Measurements from ENCODE around the gene FAM25A.
"Not testable (repeated sequence)": the region's sequence is repeated elsewhere in the genome, so short reads cannot be mapped to it uniquely, and the experiment has no call there.

The FAM25A gene

DNA sequence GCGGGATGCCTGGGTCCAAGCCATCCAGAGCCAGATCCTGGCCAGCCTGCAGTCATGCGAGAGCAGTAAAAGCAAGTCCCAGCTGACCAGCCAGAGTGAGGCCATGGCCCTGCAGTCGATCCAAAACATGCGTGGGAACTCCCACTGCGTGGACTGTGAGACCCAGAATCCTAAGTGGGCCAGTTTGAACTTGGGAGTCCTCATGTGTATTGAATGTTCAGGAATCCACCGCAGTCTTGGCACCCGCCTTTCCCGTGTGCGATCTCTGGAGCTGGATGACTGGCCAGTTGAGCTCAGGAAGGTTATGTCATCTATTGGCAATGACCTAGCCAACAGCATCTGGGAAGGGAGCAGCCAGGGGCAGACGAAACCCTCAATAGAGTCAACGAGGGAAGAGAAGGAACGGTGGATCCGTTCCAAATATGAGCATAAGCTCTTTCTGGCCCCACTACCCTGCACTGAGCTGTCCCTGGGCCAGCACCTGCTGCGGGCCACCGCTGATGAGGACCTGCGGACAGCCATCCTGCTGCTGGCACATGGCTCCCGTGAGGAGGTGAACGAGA, 10.9 kb upstream of the FAM25A start:
- not testable (repeated sequence) for DNase-seq

DNA sequence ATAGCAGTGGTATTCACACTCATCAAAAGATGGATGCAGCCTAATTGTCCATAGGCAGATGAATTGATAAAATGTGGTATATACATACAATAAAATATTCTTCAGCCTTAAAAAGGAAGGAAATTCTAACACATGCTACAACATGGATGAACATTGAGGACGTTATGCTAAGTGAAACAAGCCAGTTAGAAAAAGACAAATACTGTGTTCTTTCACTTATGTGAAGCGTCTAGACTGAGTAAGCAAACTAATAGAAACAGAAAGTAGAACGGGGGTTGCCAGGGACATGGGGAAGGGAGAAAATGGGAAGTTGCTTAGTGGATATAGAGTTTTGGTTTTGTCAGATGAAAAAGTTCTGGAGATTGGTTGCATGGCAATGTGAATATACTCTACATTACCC, 6.6 kb upstream of the FAM25A start:
- not testable (repeated sequence) for DNase-seq

DNA sequence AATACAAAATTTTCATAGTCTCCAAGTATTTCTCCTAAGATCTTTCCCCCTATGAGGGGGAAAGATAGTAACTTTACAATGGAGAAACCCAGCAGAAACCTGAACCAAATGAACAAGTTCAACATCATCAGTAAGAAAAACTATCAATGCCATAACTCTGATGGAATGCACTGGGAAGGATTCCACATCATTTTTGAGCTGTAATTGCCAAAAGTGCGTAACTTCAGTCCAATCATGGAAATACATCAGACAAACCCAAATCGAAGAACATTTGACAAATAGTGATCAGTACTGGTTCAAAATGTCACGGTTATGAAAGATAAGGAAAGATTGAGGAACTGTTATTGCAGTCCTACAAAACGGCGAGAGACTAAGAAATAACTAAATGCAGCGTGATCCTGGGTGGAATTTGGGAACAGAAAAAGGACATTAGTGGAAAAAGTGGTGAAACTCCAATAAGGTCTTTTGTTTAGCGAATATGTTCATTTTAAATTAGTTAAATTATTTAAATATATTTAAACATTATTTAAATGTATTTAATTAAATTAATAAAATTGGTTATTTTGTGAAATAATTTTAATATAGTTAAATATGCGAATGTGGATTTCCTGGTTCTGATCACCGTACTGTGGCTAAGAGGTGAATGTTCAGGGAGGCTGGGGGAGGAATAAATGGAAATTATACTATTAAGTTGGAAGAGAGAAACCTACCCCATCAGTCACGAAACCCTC, 4.9 kb upstream of the FAM25A start:
- not testable (repeated sequence) for DNase-seq

DNA sequence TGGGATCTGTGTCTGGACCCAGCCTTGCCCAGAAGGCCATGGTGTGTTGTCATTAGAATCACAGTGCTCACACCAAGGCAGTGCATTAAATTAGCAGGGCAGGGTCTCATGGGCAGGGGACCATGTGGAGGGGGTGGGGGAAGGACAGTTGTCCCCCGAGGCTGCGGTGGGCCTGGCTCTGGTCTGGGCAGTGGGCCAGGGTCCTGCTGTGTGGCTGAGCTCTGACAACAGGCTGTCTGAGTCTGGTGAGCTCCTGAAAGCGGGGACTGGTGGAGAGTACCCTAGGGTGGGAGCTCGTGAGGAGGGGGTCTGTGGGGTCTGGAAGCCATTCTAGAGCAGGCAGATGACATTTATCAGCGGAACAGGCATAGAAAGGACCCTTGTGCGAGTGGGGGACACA, 2.0 kb upstream of the FAM25A start:
- not testable (repeated sequence) for DNase-seq

DNA sequence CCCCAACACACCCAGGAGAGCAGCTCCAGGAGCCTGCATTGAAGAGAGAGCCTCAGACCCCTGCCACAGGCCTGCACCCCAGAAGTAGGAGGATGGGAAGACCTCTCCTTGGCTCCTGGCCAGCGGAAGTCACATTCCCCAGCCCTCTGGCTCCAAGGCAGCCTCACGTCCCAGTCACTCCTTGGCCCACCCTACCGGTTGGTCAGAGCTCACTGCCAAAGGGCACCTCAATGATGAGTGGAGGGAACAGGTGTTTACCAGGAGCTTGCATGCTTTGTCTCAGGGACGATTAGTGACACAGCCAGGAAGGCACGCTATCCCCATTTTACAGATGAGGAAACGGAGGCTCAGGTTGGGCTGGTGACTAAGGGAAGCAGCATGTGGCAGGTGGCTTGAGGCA, 1.0 kb upstream of the FAM25A start:
- not testable (repeated sequence) for DNase-seq

DNA sequence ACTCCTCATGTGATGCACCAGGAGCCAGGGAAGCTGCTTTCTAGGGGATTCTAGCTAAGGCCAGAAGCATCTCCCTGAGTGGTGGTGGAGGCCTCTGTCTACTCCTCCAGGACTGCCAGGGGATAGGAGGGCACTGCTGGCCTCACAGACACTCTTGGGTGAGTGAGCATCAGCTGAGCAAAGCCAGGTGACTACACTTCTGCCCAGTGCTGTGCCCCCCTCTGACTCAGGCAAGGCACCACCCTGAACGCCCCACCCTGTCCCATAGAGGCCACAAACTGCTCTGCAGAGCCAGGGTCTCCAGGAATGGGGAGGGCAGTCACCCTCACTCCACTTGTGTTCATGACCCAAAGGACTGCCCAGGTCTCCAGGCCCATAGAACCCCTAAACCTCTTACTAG, 590 bp upstream of the FAM25A start:
- DNase-seq, result not testable (repeated sequence)

DNA sequence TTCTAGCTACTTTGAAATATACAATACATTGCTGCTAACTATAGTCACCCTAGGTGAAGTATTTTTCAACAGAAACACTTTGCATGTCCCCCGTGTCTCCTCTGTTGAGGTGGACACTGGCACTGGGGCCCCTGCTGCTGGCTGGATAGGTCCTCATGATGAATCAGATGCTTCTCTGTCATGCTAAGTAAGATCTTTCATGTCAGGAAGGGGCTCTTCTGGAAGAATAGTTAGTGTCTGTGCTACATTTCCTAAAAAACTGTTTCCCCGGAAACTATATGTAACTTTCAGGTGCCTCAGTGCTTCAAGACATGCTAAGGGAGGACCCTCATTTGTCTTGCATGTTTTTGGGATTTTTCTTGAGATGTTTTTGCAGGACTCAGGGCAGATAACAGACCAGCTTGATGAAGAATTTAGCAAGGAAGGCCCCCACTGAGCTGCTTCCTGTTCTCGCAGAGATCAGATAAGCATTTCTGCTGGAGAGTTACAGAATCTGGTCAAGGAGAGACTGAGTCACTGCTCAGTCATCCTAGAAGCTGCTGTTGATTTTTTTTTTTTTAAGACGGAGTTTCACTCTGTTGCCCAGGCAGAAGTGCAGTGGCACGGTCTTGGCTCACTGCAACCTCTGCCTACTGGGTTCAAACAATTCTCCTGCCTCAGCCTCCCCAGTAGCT, 5.3 kb downstream of the FAM25A start:
- not testable (repeated sequence) for DNase-seq

DNA sequence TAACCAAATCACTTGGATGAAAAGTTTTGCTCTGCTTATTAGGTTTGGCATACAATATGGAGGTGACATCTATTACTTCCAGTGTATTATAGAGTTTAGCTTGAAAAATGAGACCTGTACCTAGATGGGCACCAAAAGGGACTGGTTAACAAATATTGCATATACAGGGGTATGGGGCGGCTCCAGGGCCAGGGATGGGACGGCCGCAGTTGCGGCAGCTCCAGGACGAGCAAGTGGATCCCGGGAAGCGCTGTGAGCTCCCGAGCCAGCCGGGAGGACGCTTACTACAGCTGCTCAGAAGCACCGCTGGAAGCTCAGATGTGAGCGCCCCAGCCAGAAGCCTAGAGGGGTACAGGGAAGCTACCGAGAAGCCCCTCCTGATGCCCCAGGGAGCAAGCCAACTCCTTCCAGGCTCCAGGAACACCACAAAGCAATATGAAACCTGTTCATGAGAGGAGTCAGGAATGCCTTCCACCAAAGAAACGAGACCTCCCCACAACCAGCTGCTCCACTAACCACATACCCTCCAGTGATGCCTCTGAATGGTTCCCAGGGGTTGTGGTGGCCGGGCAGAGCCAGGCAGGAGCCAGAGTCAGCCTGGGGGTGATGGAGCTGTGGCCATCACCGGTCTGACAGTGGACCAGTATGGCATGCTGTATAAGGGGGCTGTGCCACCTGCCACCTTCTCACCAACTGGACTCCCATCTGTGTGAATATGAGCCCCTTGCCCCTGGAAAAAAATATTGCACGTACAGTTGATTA, 6.8 kb downstream of the FAM25A start:
- DNase-seq, result not testable (repeated sequence)

DNA sequence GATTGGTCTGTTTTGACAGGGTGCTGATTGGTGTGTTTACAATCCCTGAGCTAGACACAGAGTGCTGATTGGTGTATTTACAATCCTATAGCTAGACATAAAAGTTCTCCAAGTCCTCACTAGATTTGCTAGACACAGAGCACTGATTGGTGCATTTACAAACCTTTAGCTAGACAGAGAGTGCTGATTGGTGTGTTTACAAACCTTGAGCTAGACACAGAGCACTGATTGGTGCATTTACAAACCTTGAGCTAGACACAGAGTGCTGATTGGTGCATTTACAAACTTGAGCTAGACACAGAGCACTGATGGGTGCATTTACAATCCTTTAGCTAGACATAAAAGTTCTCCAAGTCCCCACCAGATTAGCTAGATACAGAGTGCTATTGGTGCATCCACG, 10.3 kb downstream of the FAM25A start:
- DNase-seq, result not testable (repeated sequence)

DNA sequence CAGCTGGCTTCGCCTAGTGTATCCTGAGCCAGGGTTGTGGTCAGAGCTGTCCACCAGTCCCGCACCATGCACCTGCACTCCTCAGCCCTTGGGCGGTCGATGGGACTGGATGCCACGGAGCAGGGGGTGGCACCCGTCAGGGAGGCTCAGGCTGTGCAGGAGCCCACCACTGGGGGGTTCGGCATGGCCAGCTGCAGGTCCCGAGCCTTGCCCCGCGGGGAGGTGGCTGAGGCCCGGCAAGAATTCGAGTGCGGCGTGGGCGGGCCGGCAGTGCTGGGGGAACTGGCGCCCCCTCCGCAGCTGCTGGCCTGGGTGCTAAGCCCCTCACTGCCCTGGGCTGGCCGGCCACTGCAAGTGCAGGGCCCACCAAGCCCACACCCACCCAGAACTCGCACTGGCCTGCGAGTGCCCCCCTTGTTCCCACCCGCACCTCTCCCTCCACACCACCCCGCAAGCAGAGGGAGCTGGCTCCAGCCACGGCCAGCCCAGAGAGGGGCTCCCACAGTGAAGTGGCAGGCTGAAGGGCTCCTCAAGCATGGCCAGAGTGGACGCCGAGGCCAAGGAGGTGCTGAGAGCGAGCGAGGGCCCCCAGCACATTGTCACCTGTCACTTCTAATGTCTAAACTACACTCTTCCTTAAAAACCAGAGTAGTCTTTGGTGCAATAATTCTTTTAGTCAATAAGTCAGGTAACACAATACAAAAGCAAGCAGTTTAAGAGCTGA, 11.0 kb downstream of the FAM25A start:
- no peak for DNase-seq

DNA sequence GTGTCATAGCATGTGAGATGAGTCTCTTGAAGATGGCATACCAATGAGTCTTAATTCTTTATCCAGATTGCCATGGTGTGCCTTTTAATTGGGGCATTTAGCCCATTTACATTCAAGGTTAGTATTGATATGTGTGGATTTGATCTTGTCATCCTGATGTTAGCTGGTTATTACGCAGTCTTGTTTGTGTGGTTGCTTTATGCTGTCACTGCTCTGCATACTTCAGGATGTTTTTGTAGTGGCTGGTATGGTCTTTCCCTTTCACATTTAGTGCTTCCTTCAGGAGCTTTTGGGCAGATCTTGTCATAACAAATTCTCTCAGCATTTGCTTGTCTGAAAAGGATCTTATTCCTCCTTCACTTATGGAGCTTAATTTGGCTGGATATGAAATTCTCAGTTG, 16.5 kb downstream of the FAM25A start:
- no peak for DNase-seq

DNA sequence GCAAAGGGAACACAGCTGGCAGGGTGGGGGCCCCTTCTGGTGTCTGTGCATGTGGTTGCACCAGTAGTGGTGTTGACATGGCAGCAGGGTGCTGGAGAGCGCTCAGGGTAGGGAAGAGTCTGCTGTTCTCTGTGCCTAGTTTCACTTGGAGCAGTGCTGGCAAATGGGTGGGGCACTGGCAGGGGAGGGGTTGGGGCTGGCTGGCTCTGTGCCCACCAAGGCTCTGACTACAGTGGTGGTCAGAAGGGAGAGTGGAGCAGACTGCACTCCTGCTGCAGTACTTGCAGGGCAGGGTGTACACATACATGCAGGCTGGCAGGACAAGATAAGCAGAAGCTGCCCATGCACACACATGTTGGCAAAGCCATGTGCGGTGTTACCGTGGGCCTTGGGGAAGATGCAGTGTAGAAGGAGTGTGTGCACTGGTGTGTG, 18.2 kb downstream of the FAM25A start:
- DNase-seq, result peak in 1 of 58 donors; percentile 6

DNA sequence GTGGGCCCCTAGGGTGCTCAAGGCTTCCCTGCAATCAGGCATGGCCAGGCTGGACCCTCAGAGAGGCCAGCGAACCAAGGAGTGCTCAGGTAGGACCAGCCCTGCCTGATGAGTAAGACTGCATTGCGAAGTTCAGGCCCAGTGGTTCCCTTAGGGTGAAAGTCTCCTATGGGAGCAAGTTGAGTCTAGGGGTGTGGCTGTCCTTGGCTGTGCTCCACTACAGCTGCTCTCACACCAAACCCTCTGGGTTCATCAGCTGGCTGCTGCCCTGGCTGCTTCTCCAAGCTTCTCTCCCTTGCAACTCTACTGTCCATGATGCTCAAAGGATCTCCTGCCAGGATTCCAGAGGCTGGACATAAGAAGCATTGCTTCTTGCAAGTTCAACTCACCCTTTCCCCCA, 18.7 kb downstream of the FAM25A start:
- no peak for DNase-seq

DNA sequence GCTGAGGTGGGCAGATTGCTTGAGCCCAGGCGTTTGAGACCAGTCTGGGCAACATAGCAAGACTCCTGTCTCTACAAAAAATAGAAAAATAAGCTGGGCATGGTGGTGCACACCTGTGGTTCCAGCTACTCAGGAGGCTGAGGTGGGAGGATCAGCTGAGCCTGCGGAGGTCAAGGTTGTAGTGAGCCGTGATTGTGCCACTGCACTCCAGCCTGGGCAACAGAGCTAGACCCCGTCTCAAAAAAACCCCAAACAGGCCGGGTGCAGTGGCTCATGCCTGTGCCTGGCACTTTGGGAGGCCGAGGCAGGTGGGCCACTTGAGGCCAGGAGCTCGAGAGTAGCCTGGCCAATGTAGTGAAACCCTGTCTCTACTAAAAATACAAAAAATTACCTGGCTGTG, 23.5 kb downstream of the FAM25A start:
- not testable (repeated sequence) for DNase-seq

DNA sequence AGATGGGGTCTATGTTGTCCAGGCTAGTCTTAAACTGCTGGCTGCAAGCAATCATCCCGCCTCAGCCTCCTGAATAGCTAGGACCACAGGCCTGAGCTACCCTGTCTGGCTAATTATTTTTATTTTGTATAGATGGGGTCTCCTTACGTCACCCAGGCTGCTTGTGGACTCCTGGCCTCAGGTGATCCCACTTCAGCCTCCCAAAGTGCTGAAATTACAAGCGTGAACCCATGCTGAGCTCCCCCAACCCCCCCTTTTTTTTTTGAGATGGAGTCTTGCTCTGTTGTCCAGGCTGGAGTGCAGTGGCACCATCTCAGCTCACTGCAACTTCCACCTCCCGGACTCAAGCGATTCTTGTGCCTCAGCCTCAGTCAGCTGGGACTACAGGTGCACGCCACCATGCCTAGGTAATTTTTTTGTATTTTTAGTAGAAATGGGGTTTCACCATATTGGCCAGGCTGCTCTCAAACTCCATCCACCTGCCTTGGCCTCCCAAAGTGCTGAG, 25.4 kb downstream of the FAM25A start:
- no peak for DNase-seq

DNA sequence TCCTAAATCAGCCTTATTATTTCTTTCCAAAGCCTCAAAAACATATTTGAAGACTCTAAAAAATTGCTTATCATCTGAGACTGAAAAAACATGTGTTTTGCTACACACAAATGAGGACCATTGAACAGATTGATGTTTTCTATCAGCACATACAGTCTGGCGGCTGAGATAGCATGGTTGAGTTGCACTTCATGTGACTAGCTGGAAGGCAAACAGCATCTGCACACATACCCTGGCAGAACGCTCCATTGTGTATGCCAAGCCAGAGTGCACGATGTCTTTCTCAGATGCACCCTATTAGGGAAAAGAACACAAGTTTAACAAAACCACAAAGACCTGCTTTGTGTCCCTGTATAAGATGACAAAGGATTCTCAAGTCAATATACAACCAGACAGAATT, 33.0 kb downstream of the FAM25A start:
- peak in 46 of 58 donors; percentile 1 to 88 (median 52) for DNase-seq

DNA sequence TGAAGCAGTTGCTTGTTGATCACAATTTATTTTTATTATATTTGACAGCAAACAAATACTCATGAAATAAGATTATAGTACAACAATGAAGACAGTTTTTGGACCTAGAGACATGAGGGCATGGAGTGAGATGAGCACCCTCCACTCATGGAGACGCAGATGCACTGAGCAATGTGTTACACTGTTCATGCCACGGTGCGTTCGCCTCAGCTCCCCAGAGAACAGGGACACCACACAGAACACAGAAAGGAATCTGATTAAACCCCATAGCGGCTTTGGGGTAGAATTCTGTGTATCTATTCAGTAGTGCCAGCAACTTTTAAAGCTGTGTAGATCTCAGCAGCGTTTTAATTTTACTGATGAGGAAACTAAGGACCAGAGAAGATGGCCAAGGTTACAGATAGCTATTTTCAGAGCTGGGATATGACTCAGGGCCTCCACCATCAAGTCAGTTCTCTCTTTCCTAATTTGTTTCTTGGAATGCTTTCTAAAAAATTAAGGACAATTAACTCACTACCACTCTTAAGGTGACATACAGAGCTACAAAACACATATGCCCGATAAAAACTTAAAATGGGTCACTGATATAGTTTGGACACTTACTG, 33.6 kb downstream of the FAM25A start:
- DNase-seq, result peak in 14 of 58 donors; percentile 6 to 25 (median 15)

DNA sequence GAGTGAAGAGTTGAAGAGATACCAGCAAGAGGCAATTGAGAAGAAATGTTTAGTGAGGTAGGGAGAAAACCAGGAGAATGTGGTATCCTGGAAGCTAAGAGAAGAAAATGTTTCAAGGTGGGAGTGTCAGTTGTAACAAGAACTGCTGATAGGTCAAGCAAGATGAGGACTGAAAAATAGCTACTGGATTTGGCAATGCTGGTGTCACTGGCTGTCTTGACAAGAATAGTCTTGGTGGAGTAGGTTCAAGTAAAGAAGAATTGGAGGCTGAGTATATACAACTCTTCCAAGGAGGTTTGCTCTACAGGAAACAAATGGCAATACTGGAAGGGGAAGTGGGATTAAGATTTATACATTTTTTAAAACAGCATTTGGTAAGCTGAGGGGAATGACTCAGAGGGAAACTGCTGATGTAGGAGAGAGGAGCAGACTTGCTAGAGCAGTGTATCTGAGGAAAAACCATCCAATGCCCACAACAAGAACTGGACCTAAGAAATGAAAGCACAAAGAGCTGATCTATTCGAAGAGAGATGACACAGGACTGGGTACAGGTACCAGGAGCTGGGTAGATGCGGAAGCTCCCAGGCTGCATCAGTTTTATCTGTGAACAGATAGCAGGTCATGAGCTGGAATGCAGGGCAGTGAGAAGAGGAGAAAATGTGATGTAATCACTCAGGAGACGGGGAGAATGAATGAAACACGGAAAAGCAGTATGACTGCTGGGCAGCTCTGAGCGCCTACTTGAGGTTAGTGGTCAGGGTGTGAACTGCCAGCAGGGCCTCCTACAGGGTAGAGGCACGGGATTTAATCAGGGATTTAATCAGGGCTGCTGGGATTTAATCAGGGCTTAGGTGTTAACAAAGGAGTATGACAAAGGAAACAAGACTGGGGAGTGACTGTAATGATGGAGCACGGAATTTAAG, 34.5 kb downstream of the FAM25A start:
- DNase-seq, result peak in 8 of 58 donors; percentile 2 to 43 (median 17)

DNA sequence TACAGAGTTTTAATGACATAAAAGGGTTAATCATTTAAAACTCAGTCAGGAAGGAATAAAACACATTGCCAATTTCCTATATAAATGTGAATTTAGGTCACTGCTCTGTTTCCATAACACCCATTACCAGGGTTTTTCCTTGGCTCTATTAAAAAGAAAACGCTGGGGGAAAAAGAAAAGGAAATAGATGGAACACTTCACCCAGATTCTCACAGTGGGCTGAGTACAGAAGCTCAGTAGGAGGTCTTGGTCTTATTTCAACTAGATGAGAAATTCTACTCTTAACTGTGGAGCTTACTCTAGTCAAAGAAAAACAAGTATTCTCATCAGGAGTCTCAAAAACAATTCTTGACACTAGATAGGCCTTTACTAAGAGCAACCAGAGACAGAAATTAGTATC, 38.1 kb downstream of the FAM25A start:
- DNase-seq, result peak in 3 of 58 donors; percentile 29 to 78 (median 47)
